Measurements from ENCODE around the gene MRAP2.

DNA sequence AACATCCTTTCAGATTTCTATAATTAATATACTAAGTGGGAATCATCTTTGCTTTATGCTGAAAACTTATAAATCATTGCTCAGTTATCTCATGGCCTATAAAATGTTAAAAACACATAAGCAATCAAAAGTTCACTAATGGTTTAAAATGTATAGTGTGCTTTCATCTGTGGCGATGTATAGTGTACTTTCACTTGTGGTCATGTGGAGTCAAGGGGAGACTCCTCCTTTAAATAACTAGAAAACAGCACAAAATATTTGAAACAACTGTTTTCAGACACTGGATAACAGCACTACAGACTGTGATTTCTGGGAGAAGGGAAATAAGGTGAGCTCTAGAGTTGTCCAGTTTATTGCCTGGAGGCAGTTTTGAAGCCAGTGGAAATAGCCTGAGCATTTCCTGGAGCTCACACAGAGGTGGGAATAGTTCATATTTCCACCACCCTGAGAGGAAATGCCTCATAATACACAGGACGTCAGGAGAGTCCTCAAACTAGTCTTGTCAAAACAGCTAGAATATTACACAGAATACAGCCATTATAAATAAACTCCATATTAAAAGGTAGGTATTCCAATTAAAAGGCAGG is 104.5 kb downstream of the MRAP2 start:
- TF ChIP-seq, protein P1, sequence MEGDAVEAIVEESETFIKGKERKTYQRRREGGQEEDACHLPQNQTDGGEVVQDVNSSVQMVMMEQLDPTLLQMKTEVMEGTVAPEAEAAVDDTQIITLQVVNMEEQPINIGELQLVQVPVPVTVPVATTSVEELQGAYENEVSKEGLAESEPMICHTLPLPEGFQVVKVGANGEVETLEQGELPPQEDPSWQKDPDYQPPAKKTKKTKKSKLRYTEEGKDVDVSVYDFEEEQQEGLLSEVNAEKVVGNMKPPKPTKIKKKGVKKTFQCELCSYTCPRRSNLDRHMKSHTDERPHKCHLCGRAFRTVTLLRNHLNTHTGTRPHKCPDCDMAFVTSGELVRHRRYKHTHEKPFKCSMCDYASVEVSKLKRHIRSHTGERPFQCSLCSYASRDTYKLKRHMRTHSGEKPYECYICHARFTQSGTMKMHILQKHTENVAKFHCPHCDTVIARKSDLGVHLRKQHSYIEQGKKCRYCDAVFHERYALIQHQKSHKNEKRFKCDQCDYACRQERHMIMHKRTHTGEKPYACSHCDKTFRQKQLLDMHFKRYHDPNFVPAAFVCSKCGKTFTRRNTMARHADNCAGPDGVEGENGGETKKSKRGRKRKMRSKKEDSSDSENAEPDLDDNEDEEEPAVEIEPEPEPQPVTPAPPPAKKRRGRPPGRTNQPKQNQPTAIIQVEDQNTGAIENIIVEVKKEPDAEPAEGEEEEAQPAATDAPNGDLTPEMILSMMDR (IDR thresholded peaks at IDR 0.05): no peak
- TF ChIP-seq POLR2A (IDR thresholded peaks at IDR 0.05): no peak
